NCI-H1105 (cell line): ENCODE data around the gene FIGN.

Experiments
- DNase-seq: peaks from one replicate; lab custom pipeline; 2025; lab: John Stamatoyannopoulos, UW

FIGN gene

DNA sequence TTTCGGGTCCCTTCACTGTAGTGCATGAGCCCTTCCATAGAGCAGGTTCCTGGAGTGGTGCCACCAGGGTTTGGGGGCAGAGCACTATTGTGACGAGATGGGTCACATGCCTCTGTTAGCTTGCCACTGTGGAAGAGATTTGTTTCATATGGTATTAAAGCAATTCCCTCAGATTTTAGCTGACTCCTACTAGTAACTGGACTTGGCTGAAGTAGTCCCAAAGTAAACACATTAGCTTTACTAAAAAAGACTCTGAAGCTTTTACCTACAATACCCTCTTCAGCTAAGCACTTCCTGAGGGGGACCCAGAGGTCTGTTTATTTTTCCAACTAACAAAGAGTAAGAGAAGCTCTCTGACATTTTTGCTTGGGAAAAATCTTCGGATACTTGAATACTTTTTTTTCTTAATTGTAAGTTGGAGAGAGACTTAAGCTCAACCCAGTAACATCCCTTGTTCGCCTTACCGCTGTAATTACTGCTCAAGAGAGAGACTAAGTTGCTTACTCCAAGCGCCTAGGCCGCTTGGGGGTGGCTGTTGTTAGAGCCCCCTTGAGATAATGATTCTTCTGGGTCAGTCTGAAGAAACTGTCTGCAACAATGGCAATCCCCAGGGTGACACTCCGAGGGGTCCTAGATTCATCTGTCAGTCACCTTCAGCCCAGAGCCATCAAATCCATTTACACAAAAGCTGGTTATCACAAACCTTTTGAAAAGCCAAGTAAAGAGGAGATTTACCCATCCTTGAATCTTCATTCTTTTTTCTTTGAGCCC is 177.4 kb downstream of the FIGN start:
- peak; percentile 8 for DNase-seq

DNA sequence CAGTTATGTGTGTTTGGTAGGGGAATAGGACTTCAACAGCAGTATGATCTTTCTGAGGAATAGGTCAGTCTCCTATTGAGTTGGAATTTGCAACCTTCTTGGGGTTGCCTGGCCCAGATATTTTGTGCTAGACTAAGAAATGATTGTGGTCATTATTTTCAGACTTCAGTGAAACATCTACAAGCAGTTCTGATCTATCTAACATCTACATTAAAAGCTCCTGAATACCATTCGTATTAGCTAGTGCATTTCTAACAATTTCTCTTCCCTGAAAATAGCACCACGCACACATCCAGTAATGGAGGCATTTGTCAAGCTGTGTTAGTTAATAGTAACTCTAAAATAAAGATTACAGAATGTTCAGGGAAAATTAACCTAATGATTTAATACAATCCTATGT is 179.3 kb downstream of the FIGN start:
- no peak for DNase-seq

DNA sequence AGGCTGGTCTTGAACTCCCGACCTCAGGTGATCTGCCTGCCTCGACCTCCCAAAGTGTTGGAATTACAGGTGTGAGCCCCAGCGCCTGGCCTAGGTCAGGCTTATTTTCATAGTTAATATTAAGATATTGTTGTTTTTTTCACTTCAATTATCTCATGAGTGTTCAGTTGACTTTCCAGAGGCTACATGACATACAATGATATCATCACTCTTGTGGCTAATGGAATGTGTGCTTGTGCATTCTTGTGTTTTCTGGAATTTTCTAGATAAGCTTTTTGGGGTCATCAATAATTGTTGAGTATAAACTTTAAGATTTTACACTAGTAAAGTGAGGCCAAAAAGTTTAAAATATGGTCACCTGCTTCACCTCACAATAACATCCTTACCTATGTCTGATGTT is 180.9 kb downstream of the FIGN start:
- no peak for DNase-seq

DNA sequence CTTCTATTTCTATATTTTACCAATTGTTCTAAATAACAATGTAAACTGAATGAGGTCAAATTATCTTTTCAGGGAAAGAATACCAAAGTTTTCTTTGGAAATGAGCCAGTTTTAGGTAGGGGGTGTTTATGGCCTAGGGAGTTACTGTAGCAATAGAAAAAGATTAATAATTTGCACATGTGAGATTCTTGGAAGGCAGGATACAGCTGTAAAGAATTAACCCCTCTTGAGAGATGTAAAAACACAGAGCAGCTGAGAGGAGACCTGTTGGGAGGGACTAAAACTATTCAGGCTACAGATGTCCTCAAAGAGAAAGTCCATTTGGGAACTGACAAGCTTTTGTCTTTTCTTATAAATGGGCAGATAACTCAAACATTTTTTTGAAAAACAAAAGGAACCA is 182.2 kb downstream of the FIGN start:
- peak; percentile 36 for DNase-seq

- DNase-seq = no peak
Observed at GRCh38 chr2:163552758-163553157, 183.1 kb downstream of the FIGN start.

GRCh38 chr2:163551616-163552373 is 184.0 kb downstream of the FIGN start:
- DNase-seq = no peak

- DNase-seq = no peak
Observed at GRCh38 chr2:163548970-163549369, 186.8 kb downstream of the FIGN start.
